Naive B cell (primary cell): ENCODE measurements around the gene SOX15. TPM values are rescaled to one million over a fixed set of nuclear protein-coding genes. Genes with fewer than 3 reads are reported as not detected.

Experiments
- polyA plus RNA-seq, 6 donors: library from polyadenylated mRNA; unstranded; fragments of 300-500 nt; fragmentation: Illumina TruSeq; gene quantifications; one replicate each; pipeline ENCODE4 v1.2.3, GENCODE V29; 2021; ENCODE audit warnings: low read depth in 6 of 6

The SOX15 gene
- polyA plus RNA-seq, 6 donors from 2014 or later, result not detected

Other genes starting within 250 kb of the SOX15 start
- gene KCTD11, start 237.9 kb downstream of the SOX15 start, polyA plus RNA-seq, result 10 to 100 TPM in 2 of 6 donors, 1 to 10 TPM in 4; 3.3 to 13.2 (median 8.3) TPM
- gene TMEM95, start 234.9 kb downstream of the SOX15 start, polyA plus RNA-seq, result not detected
- 1 to 10 TPM; 1.2 to 4.2 (median 2.5) TPM for gene TNK1, start 209.0 kb downstream of the SOX15 start, polyA plus RNA-seq
- 10 to 100 TPM; 43.1 to 73.4 (median 59.1) TPM for gene PLSCR3, start 195.6 kb downstream of the SOX15 start, polyA plus RNA-seq
- gene TMEM256, start 186.0 kb downstream of the SOX15 start, polyA plus RNA-seq, result 10 to 100 TPM; 73.4 to 90.2 (median 81.3) TPM
- not detected for gene NLGN2, start 182.2 kb downstream of the SOX15 start, polyA plus RNA-seq
- not detected for gene SPEM1, start 169.8 kb downstream of the SOX15 start, polyA plus RNA-seq
- not detected for gene SPEM2, start 164.5 kb downstream of the SOX15 start, polyA plus RNA-seq
- gene SPEM3, start 161.2 kb downstream of the SOX15 start, polyA plus RNA-seq, result not detected
- gene TMEM102, start 154.7 kb downstream of the SOX15 start, polyA plus RNA-seq, result 10 to 100 TPM in 5 of 6 donors, 1 to 10 TPM in 1; 9.6 to 19.8 (median 13.5) TPM
- gene FGF11, start 150.6 kb downstream of the SOX15 start, polyA plus RNA-seq, result under 1 TPM in 1 of 6 donors, not detected in 5; 0.16 TPM
- gene CHRNB1, start 145.0 kb downstream of the SOX15 start, polyA plus RNA-seq, result 10 to 100 TPM; 12.6 to 21.6 (median 15.6) TPM
- 10 to 100 TPM in 4 of 6 donors, 1 to 10 TPM in 2; 5.3 to 19.2 (median 10.5) TPM for gene ZBTB4, start 110.5 kb downstream of the SOX15 start, polyA plus RNA-seq
- under 1 TPM in 2 of 6 donors, not detected in 4; 0.14 to 0.39 TPM for gene SLC35G6, start 108.6 kb downstream of the SOX15 start, polyA plus RNA-seq
- gene POLR2A, start 105.7 kb downstream of the SOX15 start, polyA plus RNA-seq, result 10 to 100 TPM; 13.6 to 88.9 (median 47.1) TPM
- gene TNFSF12, start 41.0 kb downstream of the SOX15 start, polyA plus RNA-seq, result 10 to 100 TPM; 21.6 to 33.3 (median 28.0) TPM
- 10 to 100 TPM; 32.2 to 43.1 (median 38.5) TPM for gene TNFSF13, start 31.3 kb downstream of the SOX15 start, polyA plus RNA-seq
- 10 to 100 TPM; 16.0 to 21.9 (median 18.2) TPM for gene SENP3, start 28.2 kb downstream of the SOX15 start, polyA plus RNA-seq
- 1 to 10 TPM; 3.3 to 7.4 (median 6.8) TPM for gene CD68, start 10.5 kb downstream of the SOX15 start, polyA plus RNA-seq
- gene MPDU1, start 6.2 kb downstream of the SOX15 start, polyA plus RNA-seq, result 10 to 100 TPM; 27.8 to 59.7 (median 43.1) TPM
- gene FXR2, start 24.8 kb upstream of the SOX15 start, polyA plus RNA-seq, result 10 to 100 TPM in 5 of 6 donors, 1 to 10 TPM in 1; 7.8 to 20.1 (median 12.5) TPM
- gene SAT2, start 37.7 kb upstream of the SOX15 start, polyA plus RNA-seq, result 10 to 100 TPM; 34.2 to 42.5 (median 35.9) TPM
- not detected for gene SHBG, start 40.0 kb upstream of the SOX15 start, polyA plus RNA-seq
- under 1 TPM in 2 of 6 donors, not detected in 4; 0.08 to 0.21 TPM for gene ATP1B2, start 60.8 kb upstream of the SOX15 start, polyA plus RNA-seq
- 10 to 100 TPM; 25.2 to 53.9 (median 47.7) TPM for gene TP53, start 97.4 kb upstream of the SOX15 start, polyA plus RNA-seq
- 10 to 100 TPM in 5 of 6 donors, 1 to 10 TPM in 1; 3.2 to 14.9 (median 12.9) TPM for gene WRAP53, start 98.4 kb upstream of the SOX15 start, polyA plus RNA-seq
- gene EFNB3, start 115.1 kb upstream of the SOX15 start, polyA plus RNA-seq, result not detected
- gene DNAH2, start 127.7 kb upstream of the SOX15 start, polyA plus RNA-seq, result not detected
- gene KDM6B, start 244.1 kb upstream of the SOX15 start, polyA plus RNA-seq, result 1 to 10 TPM in 3 of 6 donors, under 1 TPM in 3; 0.04 to 1.9 (median 0.99) TPM